Prostate gland (tissue), 2 donors: ENCODE results near the gene ANKS1B.

ENCODE experiments used
- POLR2A ChIP-seq: fragments of 450-650 bp; IDR thresholded peaks from one replicate; pipeline ENCODE4 v1.6.1; 2016; ENCODE audit warnings: antibody characterized with exemption, mild to moderate bottlenecking
- POLR2AphosphoS5 ChIP-seq: sonication (generic); formaldehyde crosslinking; IDR thresholded peaks from one replicate; pipeline ENCODE4 v1.6.1; 2017; ENCODE audit warnings: antibody characterized with exemption
- TF ChIP-seq, protein P1 (sequence below), 4 experiments: fragments of 200-600 bp in 2 of 4; fragments of 450-650 bp in 2 of 4; sonication (generic) in 2 of 4; IDR thresholded peaks; 1 replicate in 3 of 4; 2 replicates in 1 of 4; pipeline ENCODE4 v1.5.1; 2016 to 2019; ENCODE audit warnings: antibody characterized with exemption in 4 of 4, mild to moderate bottlenecking in 2 of 4, moderate library complexity in 2 of 4

DNA sequence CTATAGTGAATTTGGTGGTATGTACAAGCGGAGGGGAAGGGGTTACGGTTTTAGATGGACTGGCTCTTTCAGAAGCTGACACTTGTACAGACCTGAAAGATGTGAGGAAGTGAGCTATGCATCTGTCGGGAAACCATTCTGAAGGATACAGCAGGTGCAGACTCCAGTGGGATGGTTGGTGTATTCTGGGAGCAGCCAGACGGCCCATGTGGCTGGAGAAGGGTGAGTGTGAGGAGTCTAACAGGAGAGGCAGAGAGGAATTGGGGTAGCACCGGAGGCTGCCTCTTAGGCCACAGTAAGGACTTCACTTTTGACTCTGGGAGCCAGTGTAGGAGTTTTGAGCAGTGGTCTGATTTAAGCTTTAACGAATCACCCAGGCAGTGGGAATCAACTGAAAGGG, 1248.9 kb downstream of the ANKS1B start:
- TF ChIP-seq POLR2A, result no peak
- TF ChIP-seq, protein P1, sequence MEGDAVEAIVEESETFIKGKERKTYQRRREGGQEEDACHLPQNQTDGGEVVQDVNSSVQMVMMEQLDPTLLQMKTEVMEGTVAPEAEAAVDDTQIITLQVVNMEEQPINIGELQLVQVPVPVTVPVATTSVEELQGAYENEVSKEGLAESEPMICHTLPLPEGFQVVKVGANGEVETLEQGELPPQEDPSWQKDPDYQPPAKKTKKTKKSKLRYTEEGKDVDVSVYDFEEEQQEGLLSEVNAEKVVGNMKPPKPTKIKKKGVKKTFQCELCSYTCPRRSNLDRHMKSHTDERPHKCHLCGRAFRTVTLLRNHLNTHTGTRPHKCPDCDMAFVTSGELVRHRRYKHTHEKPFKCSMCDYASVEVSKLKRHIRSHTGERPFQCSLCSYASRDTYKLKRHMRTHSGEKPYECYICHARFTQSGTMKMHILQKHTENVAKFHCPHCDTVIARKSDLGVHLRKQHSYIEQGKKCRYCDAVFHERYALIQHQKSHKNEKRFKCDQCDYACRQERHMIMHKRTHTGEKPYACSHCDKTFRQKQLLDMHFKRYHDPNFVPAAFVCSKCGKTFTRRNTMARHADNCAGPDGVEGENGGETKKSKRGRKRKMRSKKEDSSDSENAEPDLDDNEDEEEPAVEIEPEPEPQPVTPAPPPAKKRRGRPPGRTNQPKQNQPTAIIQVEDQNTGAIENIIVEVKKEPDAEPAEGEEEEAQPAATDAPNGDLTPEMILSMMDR (IDR thresholded peaks at IDR 0.05), result no peak
- no peak for TF ChIP-seq POLR2AphosphoS5
